Naive thymus-derived CD4-positive, alpha-beta T cell (primary cell): ENCODE data around the gene DLL3. TPM values are rescaled to one million over a fixed set of nuclear protein-coding genes. Genes with fewer than 3 reads are reported as not detected.
A peak's percentile ranks its signal among the peaks of the same experiment; 100 is the strongest.

Experiments
- ATAC-seq: fragments of 150-1000 bp; cut with Tn5 transposase; 2 replicates; pipeline ENCODE4 v1.10.0; 2021; ENCODE audit warnings: mild to moderate bottlenecking, moderate library complexity
- CTCF ChIA-PET: fragments of 350-600 bp; sonication (Branson Sonifier 250); formaldehyde crosslinking; loops from one replicate; lab custom pipeline; 2021; ENCODE audit warnings: antibody characterized with exemption; lab: Charles Lee
- POLR2A ChIA-PET: fragments of 350-600 bp; sonication (Branson Sonifier 250); formaldehyde crosslinking; loops from one replicate; lab custom pipeline; 2021; ENCODE audit warnings: antibody characterized with exemption, inconsistent platforms; lab: Charles Lee
- DNase-seq, 9 donors: peaks; one replicate each; pipeline versions ENCODE4 v3.0.0 to v3.0.0-alpha.2; 2020 to 2022; ENCODE audit warnings: mixed read lengths in 1 of 9
- H3K27ac ChIP-seq: one replicate; pipeline ENCODE4 v1.7.0; 2013; ENCODE audit warnings: mild to moderate bottlenecking, low read depth, low read length, moderate library complexity
- H3K27me3 ChIP-seq, 2 donors: one replicate each; pipeline ENCODE4 v1.7.0; 2013; ENCODE audit warnings: low read length in 2 of 2, mild to moderate bottlenecking in 2 of 2, moderate library complexity in 2 of 2; ENCODE audit not compliant: control insufficient read depth in 2 of 2, insufficient read depth in 2 of 2
- H3K36me3 ChIP-seq, 3 experiments: 1 replicate in 2 of 3; 2 replicates in 1 of 3; pipeline ENCODE4 v1.7.0; 2013; ENCODE audit warnings: low read length in 3 of 3, mild to moderate bottlenecking in 3 of 3, moderate library complexity in 1 of 3; ENCODE audit not compliant: insufficient read depth in 3 of 3, control insufficient read depth in 2 of 3
- H3K4me1 ChIP-seq, 2 donors: one replicate each; pipeline ENCODE4 v1.7.0; 2013; ENCODE audit warnings: low read length in 2 of 2, mild to moderate bottlenecking in 2 of 2, moderate library complexity in 1 of 2; ENCODE audit not compliant: control insufficient read depth in 2 of 2, insufficient read depth in 2 of 2
- H3K4me3 ChIP-seq: 2 replicates; pipeline ENCODE4 v1.7.0; 2013; ENCODE audit warnings: mild to moderate bottlenecking, low read length
- H3K9me3 ChIP-seq, 3 experiments: 1 replicate in 2 of 3; 2 replicates in 1 of 3; pipeline ENCODE4 v1.7.0; 2013; ENCODE audit warnings: low read length in 3 of 3; ENCODE audit not compliant: control insufficient read depth in 2 of 3
- H3K27ac Mint-ChIP-seq, 9 donors: one replicate each; pipeline ENCODE4 v1.8.0; 2020 to 2022; ENCODE audit warnings: mixed read lengths in 9 of 9, mild to moderate bottlenecking in 8 of 9, moderate library complexity in 5 of 9, inconsistent platforms in 2 of 9
- H3K27me3 Mint-ChIP-seq, 5 donors: one replicate each; pipeline ENCODE4 v1.8.0; 2021 to 2022; ENCODE audit warnings: mixed read lengths in 5 of 5, mild to moderate bottlenecking in 1 of 5
- H3K36me3 Mint-ChIP-seq, 5 donors: one replicate each; pipeline ENCODE4 v1.8.0; 2020 to 2022; ENCODE audit warnings: mixed read lengths in 5 of 5, mild to moderate bottlenecking in 3 of 5, inconsistent platforms in 1 of 5
- H3K4me1 Mint-ChIP-seq, 7 donors: one replicate each; pipeline ENCODE4 v1.8.0; 2020 to 2022; ENCODE audit warnings: mixed read lengths in 7 of 7, mild to moderate bottlenecking in 3 of 7, inconsistent platforms in 1 of 7
- H3K4me3 Mint-ChIP-seq, 10 donors: one replicate each; pipeline ENCODE4 v1.8.0; 2020 to 2022; ENCODE audit warnings: mild to moderate bottlenecking in 10 of 10, mixed read lengths in 10 of 10, moderate library complexity in 6 of 10, inconsistent platforms in 2 of 10
- H3K9me3 Mint-ChIP-seq, 11 donors: one replicate each; pipeline ENCODE4 v1.8.0; 2020 to 2022; ENCODE audit warnings: mixed read lengths in 11 of 11, mild to moderate bottlenecking in 4 of 11, inconsistent platforms in 1 of 11, moderate library complexity in 1 of 11
- intact Hi-C, 2 donors: fragments of 100-400 bp; cut with micrococcal nuclease; formaldehyde crosslinking; loops; one replicate each; pipeline ENCODE4 v1.15.1; 2023
- polyA plus RNA-seq, 2 donors: library from polyadenylated mRNA; unstranded; fragments of 300-500 nt; fragmentation: Illumina TruSeq; gene quantifications; one replicate each; pipeline ENCODE4 v1.2.3, GENCODE V29; 2021
- total RNA-seq, 6 experiments: library from RNA in 5 of 6; stranded (reverse) in 5 of 6; gene quantifications; 1 replicate in 5 of 6; 2 replicates in 1 of 6; pipeline ENCODE4 v1.2.3 and lab custom pipeline; 2021 to 2026

DLL3 gene
- total and polyA plus RNA-seq, 7 experiments from 2014 or later, result 0.08 to 0.22 (median 0.13) TPM; not detected in 3

DNA sequence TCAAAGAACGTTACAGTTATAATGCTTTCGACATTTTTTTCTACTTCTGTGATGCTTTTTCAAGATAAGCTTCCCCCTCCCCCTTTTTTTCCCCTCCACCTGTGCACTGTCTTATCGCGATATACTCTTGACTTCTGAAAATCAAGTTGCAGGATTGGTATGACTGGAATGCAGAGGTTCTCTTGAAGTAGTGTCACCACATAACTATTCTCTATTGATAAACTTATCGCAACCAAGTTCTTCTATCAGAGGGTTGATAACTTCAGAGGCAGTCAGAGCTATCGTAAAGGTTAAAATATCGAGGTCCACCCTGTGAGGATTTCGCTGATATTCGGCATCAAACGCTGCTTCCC lies 40.4 kb downstream of the DLL3 start:
- Histone ChIP-seq H3K27me3 (no peaks in the 10 kb centered on the region), H3K27ac (peak overlapping the region; percentile 98), H3K4me3 (peak overlapping the region; percentile 94), H3K9me3 (no peaks in the 10 kb centered on the region), H3K4me1 (peaks cover 13 to 16% of the 10 kb centered on the region in 2 donors), H3K36me3 (no peaks in the 10 kb centered on the region)
- intact Hi-C loops, result no loop called here
- CTCF ChIA-PET, result interaction anchor here (0.7 to 1.5 kb wide), 3 partner anchors 99 to 133 kb away, joined by 3 to 6 read pairs (median 3); partner anchors contain the start of gene RPS16
- peaks cover 0 to 2% (median 0%) of the 10 kb centered on the region in 5 donors for H3K27me3 Mint-ChIP-seq
- H3K9me3 Mint-ChIP-seq, result peaks cover 0 to 5% (median 0%) of the 10 kb centered on the region in 11 donors
- H3K36me3 Mint-ChIP-seq, result peaks cover 0 to 8% (median 4%) of the 10 kb centered on the region in 5 donors
- DNase-seq (peak in 1 of 9 donors; percentile 52), ATAC-seq (no peak)
- peak overlapping the region; percentile 83 to 98 (median 94) for H3K27ac Mint-ChIP-seq
- POLR2A ChIA-PET, result interaction anchor here (1.2 to 2.0 kb wide), 2 partner anchors 94 to 103 kb away, joined by 5 to 10 read pairs; partner anchors contain the start of genes RPS16 and SUPT5H
- H3K4me1 Mint-ChIP-seq, result peaks cover 39 to 79% (median 63%) of the 10 kb centered on the region in 7 donors
- peak overlapping the region; percentile 87 to 98 (median 96) for H3K4me3 Mint-ChIP-seq

DNA sequence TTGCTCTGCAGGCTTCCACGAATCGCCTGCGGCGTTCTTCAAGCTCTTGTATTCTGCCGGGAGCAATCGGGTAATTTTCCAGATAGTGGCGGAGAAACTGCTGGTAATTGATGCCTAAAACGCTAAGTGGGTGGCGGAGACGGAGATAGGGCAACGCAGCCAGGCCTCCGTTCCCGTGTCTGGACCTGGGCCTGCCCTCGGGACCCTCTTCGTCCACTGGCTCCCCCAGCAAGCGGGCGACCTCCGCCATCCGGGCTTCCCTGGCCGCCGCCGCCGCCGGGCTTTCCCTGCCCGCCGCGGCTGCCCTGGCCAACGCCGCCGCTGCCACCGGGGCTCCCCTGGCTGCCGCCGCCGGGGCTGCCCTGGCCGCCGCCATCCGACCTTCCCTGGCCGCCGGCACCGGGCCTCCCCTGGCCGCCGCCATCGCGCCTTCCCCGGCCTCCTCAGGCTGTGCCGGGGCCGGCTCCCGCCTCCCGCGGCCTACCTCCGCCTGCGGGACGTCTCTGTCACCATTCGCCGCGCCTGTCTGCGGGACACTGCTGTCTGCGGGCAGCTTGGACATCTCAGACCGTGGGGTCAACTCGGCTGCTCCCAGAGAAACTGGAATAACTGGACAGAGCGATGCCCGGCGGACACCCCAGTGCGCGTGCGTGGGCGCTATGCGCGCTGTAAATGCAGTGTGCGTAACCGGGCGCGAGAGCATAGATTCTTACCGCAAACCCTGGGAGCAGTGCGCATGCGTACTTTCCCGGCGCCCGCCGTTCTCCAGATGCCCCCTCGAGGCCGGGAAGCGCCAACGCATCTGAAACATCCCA lies 41.0 kb downstream of the DLL3 start, which contains the start of gene EID2:
Gene EID2, minus strand, starts transcription at position 644 of the 815 bp plus-strand sequence. Its CDS starts 82 bp downstream, at position 562.
- intact Hi-C loops, result loop anchor here (1.0 to 2.0 kb wide), 8 partner anchors 7 to 1071 kb away; partner anchors contain the start of genes DLL3 (in 1 of the 2), EID2B (in 1 of the 2) and SUPT5H (in 1 of the 2)
- peaks cover 0 to 8% (median 4%) of the 10 kb centered on the region in 5 donors for H3K36me3 Mint-ChIP-seq
- H3K9me3 ChIP-seq, result no peaks in the 10 kb centered on the region
- ATAC-seq, result peak; percentile 96
- POLR2A ChIA-PET, result interaction anchor here (0.5 to 2.0 kb wide), 6 partner anchors 95 to 888 kb away, joined by 3 to 10 read pairs (median 4); partner anchors contain the start of genes RPS16 and SUPT5H
- H3K4me1 Mint-ChIP-seq, result peaks cover 45 to 85% (median 68%) of the 10 kb centered on the region in 7 donors
- peak within 1 kb of the TSS; percentile 94 for H3K4me3 ChIP-seq
- CTCF ChIA-PET, result interaction anchor here (0.6 to 1.5 kb wide), 5 partner anchors 26 to 417 kb away, joined by 3 to 6 read pairs (median 4); partner anchors contain the start of gene RPS16
- peaks cover 16 to 21% of the 10 kb centered on the region in 2 donors for H3K4me1 ChIP-seq
- peaks cover 0 to 2% (median 0%) of the 10 kb centered on the region in 5 donors for H3K27me3 Mint-ChIP-seq
- H3K27me3 ChIP-seq, result no peaks in the 10 kb centered on the region
- H3K27ac Mint-ChIP-seq, result peak within 1 kb of the TSS; percentile 94 to 99 (median 98)
- H3K27ac ChIP-seq, result peak within 1 kb of the TSS; percentile 98
- DNase-seq, result peak; percentile 90 to 95 (median 91)
- H3K4me3 Mint-ChIP-seq, result peak within 1 kb of the TSS; percentile 95 to 98 (median 97)
- H3K36me3 ChIP-seq, result no peaks in the 10 kb centered on the region
- peaks cover 0 to 5% (median 0%) of the 10 kb centered on the region in 11 donors for H3K9me3 Mint-ChIP-seq

DNA sequence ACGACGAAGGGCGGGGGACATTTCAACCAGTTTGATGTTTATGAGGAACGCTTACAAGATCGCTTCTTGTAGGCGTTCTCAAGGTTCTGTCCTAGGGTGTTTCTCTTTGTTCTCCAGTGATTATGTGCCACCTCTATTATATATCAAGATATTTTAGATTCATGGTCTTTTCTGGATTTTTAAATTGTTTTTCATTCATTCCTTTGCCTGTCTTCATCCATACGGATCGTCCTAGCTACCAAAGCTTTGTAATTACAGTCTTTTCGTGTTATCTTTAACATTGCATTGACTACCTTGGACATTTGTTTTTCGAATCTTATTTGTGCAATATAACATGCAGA lies 41.6 kb downstream of the DLL3 start:
- Histone ChIP-seq H3K9me3 (no peaks in the 10 kb centered on the region), H3K4me3 (peak overlapping the region; percentile 94), H3K4me1 (peaks cover 18 to 25% of the 10 kb centered on the region in 2 donors), H3K27me3 (no peaks in the 10 kb centered on the region), H3K36me3 (no peaks in the 10 kb centered on the region), H3K27ac (peak overlapping the region; percentile 98)
- H3K27me3 Mint-ChIP-seq, result peaks cover 0 to 2% (median 0%) of the 10 kb centered on the region in 5 donors
- intact Hi-C loops, result loop anchor here (1.0 to 2.0 kb wide), 8 partner anchors 8 to 1070 kb away; partner anchors contain the start of genes DLL3 (in 1 of the 2), EID2B (in 1 of the 2) and SUPT5H (in 1 of the 2)
- ChIA-PET CTCF (interaction anchor here (0.5 to 1.1 kb wide), 6 partner anchors 27 to 1281 kb away, joined by 3 to 4 read pairs (median 4); no protein-coding TSS in a partner anchor), POLR2A (interaction anchor here (0.5 to 2.0 kb wide), 5 partner anchors 95 to 888 kb away, joined by 3 to 10 read pairs (median 3); partner anchors contain the start of genes RPS16 and SUPT5H)
- H3K4me3 Mint-ChIP-seq, result peak overlapping the region; percentile 93 to 98 (median 96)
- H3K9me3 Mint-ChIP-seq, result peaks cover 0 to 5% (median 0%) of the 10 kb centered on the region in 11 donors
- ATAC-seq, result no peak
- no peak for DNase-seq
- peak overlapping the region; percentile 94 to 99 (median 98) for H3K27ac Mint-ChIP-seq
- peaks cover 0 to 8% (median 4%) of the 10 kb centered on the region in 5 donors for H3K36me3 Mint-ChIP-seq
- H3K4me1 Mint-ChIP-seq, result peaks cover 48 to 90% (median 73%) of the 10 kb centered on the region in 7 donors

DNA sequence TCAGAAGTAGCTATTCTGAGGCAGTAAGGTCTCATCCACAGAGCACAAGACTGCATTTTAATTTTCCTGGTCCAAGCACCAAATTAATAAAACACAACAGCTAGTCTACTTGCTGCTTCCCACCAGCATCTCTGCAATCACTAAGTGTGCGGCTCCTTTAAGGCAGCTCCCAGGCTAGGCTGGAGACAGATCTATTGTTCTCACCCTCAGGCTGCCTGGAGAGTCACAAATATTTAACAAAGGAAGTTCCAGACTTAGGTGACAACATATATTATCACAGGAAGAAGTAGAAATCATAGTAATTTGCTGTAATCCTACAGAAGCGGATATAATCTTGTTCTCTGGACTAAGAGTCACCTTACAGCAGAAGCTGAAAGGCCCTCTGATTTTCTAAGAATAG lies 43.5 kb downstream of the DLL3 start:
- H3K4me3 ChIP-seq, result no peak overlapping the region
- DNase-seq (no peak), ATAC-seq (no peak)
- ChIA-PET CTCF (interaction anchor here (0.5 to 4.1 kb wide), 5 partner anchors 9 to 428 kb away, joined by 3 to 26 read pairs (median 4); partner anchors contain the start of genes EID2B and PSMC4), POLR2A (interaction anchor here (0.6 to 1.5 kb wide), 6 partner anchors 12 to 132 kb away, joined by 3 to 7 read pairs (median 4); partner anchors contain the start of genes RPS16 and SUPT5H)
- no peaks in the 10 kb centered on the region for H3K36me3 ChIP-seq
- peak overlapping the region; percentile 6 for H3K27ac ChIP-seq
- no peaks in the 10 kb centered on the region for H3K9me3 ChIP-seq
- H3K27me3 ChIP-seq, result no peaks in the 10 kb centered on the region
- peaks cover 0 to 3% (median 0%) of the 10 kb centered on the region in 5 donors for H3K27me3 Mint-ChIP-seq
- H3K4me3 Mint-ChIP-seq, result peak overlapping the region in 5 of 10 donors; percentile 1 to 49 (median 20)
- intact Hi-C loops, result no loop called here
- peaks cover 0 to 5% (median 0%) of the 10 kb centered on the region in 11 donors for H3K9me3 Mint-ChIP-seq
- H3K27ac Mint-ChIP-seq, result peak overlapping the region in 8 of 9 donors; percentile 52 to 93 (median 78)
- H3K4me1 ChIP-seq, result peaks cover 18 to 44% of the 10 kb centered on the region in 2 donors
- peaks cover 0 to 6% (median 0%) of the 10 kb centered on the region in 5 donors for H3K36me3 Mint-ChIP-seq
- H3K4me1 Mint-ChIP-seq, result peaks cover 48 to 90% (median 78%) of the 10 kb centered on the region in 7 donors

DNA sequence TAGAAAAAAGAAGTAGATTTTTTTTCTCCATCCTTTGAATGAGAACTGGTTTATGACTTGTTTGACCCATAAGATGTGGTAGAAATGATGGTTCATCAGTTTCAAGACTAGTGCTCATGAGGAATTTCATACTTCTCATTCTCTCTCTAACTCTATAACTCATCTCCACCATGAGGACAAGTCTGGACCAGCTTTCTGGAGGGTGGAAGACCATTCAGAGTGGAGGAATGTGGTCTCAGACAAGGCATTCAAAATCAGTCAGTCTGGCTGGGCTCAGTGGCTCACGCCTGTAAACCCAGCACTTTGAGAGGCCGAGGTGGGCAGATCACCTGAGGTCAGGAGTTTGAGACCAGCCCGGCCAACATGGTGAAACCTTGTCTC lies 44.7 kb downstream of the DLL3 start:
- intact Hi-C loops, result no loop called here
- CTCF ChIA-PET, result interaction anchor here (4.1 kb wide), 1 partner anchor 10 kb away, joined by 26 read pairs; the partner anchor contains the start of gene EID2B
- ATAC-seq, result no peak

More for the DNA sequence above, 44.7 kb downstream of the DLL3 start:
- Mint-ChIP-seq H3K36me3 (peaks cover 0 to 2% (median 0%) of the 10 kb centered on the region in 5 donors), H3K4me1 (peaks cover 38 to 80% (median 68%) of the 10 kb centered on the region in 7 donors), H3K9me3 (peaks cover 0 to 5% (median 0%) of the 10 kb centered on the region in 11 donors), H3K4me3 (peak overlapping the region in 1 of 10 donors; percentile 32), H3K27me3 (peaks cover 0 to 4% (median 0%) of the 10 kb centered on the region in 5 donors), H3K27ac (peak overlapping the region in 5 of 9 donors; percentile 20 to 93 (median 81))
- Histone ChIP-seq H3K4me1 (peaks cover 11 to 34% of the 10 kb centered on the region in 2 donors), H3K4me3 (no peak overlapping the region), H3K27ac (no peak overlapping the region), H3K27me3 (no peaks in the 10 kb centered on the region), H3K36me3 (no peaks in the 10 kb centered on the region), H3K9me3 (no peaks in the 10 kb centered on the region)
- DNase-seq, result no peak
- POLR2A ChIA-PET, result interaction anchor here (1.2 to 3.5 kb wide), 2 partner anchors 65 to 99 kb away, joined by 3 to 17 read pairs; partner anchors contain the start of gene SUPT5H
